PC-3 (cell line): ENCODE results near the gene ADAM11.

Experiments used
- CTCF ChIP-seq: fragments of 300-600 bp; sonication (generic); conservative IDR thresholded peaks from 2 replicates; pipeline ENCODE4 v1.5.1; 2017; ENCODE audit warnings: antibody characterized with exemption, low read depth, mild to moderate bottlenecking, low read length
- EZH2 ChIP-seq: fragments of 300-600 bp; sonication (generic); IDR thresholded peaks from one replicate; pipeline ENCODE4 v1.6.1; 2017; ENCODE audit warnings: antibody characterized with exemption, mild to moderate bottlenecking, low read length; ENCODE audit not compliant: unreplicated experiment

DNA sequence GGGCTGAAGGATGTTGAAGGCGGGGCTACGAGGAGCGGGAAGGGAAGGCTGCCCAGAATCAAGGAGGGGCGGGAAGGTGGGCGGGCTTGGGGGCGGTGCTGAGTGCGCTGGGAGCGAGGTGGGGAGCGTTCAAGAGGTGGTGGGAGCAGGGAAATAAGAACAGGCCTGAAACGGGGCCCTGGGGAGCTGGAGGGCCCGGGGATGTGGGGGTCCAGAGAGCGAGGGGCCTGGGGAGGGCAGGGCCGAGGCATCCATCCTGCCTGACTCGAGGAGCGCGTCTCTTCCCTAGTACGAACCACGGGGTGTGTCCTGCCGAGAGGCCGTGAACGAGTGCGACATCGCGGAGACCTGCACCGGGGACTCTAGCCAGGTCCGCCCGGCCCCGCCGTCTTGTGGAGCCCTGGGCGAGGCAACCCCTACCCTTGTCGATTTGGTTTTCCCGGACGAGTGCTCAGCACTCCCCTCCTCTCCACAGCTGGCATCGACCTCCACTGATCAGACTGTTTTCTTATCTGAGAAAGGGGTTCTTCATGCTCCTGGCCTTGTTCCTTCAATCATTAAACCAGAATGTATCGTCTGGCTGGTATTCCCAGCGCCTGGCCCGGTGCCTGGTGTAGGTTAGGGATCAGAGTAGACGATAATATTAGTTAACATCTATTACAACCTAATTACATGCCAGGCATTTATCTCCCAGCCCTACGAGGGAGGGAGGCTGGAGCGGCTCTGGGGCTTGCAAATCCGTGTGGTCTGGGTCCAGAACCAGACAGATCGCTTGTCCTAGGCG, 17.2 kb downstream of the ADAM11 start:
- TF ChIP-seq CTCF (no peak), EZH2 (no peak)
